ENCODE results near the gene GP1BB.

The GP1BB gene

DNA sequence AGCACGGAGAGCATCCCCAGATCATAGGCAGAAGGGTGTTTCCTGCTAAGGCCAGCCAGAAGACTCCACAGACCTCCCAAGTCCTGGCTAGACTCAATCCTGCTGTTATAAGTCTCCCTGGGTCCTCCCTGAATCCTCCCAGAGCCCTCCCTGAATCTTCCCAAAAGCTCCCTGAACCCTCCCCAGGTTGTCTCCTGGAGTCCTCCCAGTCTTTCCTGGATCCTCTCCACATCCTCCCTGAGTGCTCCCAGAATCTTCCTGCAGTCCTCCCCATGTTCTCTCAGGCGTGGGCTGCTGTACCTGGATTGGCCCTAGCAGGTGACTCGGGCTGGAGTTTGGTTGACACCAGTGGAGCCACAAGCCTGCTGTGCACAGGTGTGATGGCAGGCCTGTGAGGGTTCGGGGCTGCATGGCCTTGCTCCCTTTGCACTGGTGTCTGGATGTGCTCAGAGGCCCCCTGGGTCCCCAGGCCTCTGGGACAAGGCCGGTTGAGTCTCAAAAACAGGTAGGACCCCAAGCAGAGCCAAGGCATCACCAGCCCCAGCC, 11.6 kb downstream of the GP1BB start:
- DNase-seq (ENCODE audit: insufficient read length, low spot score), result no peak
- FAIRE-seq, result no peak
- TF ChIP-seq, protein P1, sequence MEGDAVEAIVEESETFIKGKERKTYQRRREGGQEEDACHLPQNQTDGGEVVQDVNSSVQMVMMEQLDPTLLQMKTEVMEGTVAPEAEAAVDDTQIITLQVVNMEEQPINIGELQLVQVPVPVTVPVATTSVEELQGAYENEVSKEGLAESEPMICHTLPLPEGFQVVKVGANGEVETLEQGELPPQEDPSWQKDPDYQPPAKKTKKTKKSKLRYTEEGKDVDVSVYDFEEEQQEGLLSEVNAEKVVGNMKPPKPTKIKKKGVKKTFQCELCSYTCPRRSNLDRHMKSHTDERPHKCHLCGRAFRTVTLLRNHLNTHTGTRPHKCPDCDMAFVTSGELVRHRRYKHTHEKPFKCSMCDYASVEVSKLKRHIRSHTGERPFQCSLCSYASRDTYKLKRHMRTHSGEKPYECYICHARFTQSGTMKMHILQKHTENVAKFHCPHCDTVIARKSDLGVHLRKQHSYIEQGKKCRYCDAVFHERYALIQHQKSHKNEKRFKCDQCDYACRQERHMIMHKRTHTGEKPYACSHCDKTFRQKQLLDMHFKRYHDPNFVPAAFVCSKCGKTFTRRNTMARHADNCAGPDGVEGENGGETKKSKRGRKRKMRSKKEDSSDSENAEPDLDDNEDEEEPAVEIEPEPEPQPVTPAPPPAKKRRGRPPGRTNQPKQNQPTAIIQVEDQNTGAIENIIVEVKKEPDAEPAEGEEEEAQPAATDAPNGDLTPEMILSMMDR (IDR thresholded peaks at IDR 0.05; ENCODE audit: insufficient read depth, missing control alignments), result no peak

DNA sequence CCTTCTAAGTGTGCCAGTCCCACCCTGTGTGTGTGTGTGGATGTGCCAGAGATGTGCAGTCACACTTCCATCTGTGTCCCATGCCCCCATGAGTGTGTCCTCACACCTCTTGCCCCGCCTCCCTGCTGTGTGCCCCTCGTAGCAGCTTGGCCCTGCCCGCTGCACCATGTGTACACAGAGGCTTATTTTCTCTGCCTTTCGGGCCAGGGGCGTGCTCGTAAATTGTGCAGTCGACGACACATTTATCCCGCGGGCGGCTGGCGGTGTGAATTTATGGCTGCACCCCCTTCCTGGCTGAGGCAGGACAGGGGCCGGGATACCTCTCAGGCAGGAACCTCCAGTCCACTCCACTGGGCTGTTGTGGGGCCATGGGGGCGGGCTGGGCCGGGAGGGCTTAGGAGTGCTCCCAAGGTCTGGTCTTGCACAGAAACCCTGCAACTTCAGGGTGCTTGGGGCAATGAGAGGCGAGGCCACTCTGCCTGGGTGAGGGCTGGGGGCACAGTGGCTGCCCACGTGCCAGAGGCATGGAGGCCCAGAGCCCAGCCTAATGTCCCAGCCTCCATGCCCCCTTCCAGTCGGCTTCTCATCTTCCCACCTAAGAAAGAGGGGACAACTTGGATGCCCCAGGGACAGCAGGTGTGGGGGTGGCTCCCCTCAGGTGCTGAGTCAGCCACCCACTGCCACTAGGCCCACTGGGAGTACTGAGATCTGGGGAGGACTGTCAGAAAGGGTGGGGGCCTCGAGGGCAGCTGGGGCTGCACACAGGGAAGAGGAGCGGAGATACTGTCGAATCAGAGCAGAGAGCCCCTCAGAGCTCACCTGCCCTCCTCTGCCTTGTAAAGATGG, 12.5 kb downstream of the GP1BB start:
- DNase-seq (ENCODE audit: insufficient read length, low spot score) (no peak), FAIRE-seq (no peak)
- TF ChIP-seq, protein P1 (IDR thresholded peaks at IDR 0.05; ENCODE audit: insufficient read depth, missing control alignments), result no peak

DNA sequence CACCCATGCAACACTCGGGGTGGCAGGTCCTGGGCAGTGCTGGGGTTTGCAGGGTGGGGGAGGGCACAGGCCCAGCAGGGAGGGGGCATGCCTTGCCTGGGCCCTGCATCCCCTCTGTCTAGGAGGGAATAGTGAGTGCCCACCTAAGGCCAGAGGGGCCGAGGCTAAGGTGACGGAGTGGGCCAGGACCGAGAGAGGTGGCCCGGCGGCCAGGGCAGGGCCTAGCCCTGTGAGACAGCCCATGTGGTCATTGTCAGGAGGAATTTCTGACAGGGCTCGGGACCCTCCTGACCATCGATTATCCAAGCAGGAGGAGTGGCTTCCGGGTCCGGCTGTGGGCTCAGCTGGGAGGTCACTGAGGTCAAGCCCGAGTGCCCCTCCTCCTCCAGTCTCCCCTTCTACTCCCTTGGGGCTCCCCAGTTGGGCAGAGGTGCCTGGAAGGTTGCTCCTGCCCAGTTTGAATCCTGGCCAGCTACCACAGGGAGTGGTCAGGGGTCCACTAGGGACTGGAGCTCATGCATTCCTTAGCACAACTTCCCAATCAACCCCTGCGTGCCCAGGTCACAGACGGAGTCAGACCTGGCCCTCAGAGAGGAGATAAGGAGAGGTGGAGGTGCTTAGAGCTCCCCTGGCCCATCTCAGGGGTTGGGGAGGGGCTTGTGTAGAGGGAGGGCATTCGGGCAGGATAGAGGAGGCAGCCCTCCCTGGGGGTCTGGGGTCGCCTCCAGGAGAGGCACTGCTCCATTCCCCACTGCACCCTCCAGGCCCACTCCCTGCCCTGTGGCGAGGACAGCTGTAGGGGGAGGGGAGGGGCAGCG, 14.7 kb downstream of the GP1BB start:
- TF ChIP-seq, protein P1 (IDR thresholded peaks at IDR 0.05; ENCODE audit: insufficient read depth, missing control alignments), result no peak
- FAIRE-seq, result no peak
- no peak for DNase-seq (ENCODE audit: insufficient read length, low spot score)

DNA sequence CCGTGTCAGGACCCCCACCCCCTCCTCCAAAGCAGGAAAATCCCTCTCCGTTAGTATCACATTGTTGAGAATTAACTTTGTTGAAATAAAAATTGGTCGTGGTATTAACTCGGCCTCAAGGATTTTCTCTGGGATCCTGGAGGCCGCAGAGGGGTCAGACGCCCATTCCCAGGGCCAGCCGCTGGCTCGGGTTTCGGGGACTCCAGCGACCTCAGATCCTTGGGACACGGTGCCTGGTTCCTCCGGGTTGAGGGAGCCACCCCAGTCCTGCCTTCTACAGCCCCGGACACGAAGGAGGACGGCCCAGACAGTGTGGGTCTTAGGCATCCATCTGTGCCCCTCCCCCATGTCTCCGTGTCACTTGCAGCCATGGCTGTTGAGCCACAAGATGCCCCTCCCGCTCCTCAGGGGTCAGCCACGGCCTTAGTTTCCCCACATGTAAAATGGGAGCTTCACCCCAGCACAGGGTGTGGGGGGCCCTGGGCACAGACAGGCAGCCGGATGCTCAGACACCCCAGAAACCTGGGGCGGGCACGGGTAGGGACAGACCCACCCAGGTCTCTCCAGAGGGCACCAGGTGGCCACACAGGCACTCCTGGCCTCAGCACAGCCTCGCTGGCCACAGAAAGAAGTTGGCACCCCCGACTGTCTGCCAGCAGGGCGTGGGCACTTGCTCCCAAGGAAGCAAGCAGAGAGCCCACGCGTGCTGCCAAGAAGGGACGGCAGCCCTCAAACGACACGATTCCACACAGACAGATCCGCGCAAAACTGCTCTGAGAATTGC, 15.5 kb downstream of the GP1BB start:
- FAIRE-seq (no peak), DNase-seq (ENCODE audit: insufficient read length, low spot score) (no peak)
- TF ChIP-seq, protein P1 (IDR thresholded peaks at IDR 0.05; ENCODE audit: insufficient read depth, missing control alignments), result no peak

DNA sequence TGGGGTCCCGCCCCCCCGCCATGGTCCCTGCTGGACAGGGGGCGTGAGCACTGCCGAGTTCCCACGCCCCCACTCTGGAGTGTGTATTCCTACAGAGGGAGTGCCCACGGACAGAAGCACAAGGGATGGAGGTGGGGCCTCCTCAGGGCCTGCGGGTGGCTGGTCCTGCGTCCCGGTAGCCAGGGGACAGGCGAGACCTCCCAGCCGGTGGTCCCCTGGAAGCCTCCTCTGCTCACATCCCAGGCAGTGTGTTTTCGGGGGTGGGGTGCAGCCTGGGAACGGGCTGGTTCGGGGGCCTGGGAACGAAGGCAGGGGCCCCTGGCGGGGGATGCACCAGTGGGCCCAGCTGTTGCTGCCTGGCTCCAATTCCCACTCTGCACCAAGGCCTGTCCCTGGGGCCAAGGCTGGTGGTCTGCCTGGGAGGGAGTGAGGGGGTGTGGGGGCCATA, 16.1 kb downstream of the GP1BB start:
- FAIRE-seq (no peak), DNase-seq (ENCODE audit: insufficient read length, low spot score) (no peak)
- TF ChIP-seq, protein P1 (IDR thresholded peaks at IDR 0.05; ENCODE audit: insufficient read depth, missing control alignments), result no peak

DNA sequence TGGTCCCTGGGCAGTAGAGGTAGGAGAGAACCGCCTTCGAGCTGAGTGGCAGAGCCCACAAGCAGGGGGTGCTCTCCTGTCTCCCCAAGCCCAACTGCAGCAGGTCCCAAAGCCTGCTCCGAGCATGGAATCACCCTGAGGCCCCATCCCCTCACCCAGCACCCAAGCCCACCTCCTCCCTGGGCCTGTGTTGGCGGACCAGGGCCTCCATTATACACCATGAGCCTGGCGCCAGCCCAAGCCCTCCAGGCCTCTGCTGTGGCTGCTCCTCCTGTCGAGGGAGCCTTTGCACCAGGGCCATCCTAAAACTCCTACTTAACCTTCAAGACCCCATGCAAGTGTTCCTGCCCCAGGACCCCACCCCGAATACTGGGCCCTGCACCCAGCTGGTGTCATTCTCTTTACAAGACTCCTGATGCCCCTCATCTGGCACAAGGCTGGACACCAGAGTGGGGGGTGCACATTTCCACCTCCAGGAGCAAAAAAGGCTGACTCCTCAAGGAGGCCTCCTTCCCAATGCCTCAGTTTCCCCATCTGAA, 16.6 kb downstream of the GP1BB start:
- FAIRE-seq, result no peak
- DNase-seq (ENCODE audit: insufficient read length, low spot score), result no peak
- TF ChIP-seq, protein P1 (IDR thresholded peaks at IDR 0.05; ENCODE audit: insufficient read depth, missing control alignments), result no peak

Data from D721Med (cell line).